PC-9 (cell line): ENCODE data around the gene ANKUB1. TPM values are rescaled to one million over a fixed set of nuclear protein-coding genes. Genes with fewer than 3 reads are reported as not detected.

Experiments used
- BruUV-seq: library from RNA; stranded (reverse); fragments of 400-500 nt; replicated peaks from 2 replicates; lab custom pipeline; 2021; lab: Mats Ljungman, UMichigan
- CTCF ChIA-PET: fragments of 300-600 bp; sonication (Branson Sonifier 250); formaldehyde crosslinking; loops from one replicate; lab custom pipeline; 2022; ENCODE audit warnings: antibody characterized with exemption; lab: Charles Lee
- POLR2A ChIA-PET: fragments of 300-600 bp; sonication (Branson Sonifier 250); formaldehyde crosslinking; loops from one replicate; lab custom pipeline; 2022; ENCODE audit warnings: antibody characterized with exemption; ENCODE audit not compliant: unreplicated experiment; lab: Charles Lee
- DNase-seq, 2 experiments: peaks; one replicate each; pipeline versions ENCODE4 v3.0.0 to v3.0.0-alpha.2; 2015 to 2022; ENCODE audit warnings: mixed read lengths in 1 of 2
- H2AFZ ChIP-seq: fragments of 200-600 bp; sonication (generic); 2 replicates; pipeline ENCODE4 v1.8.1; 2017; ENCODE audit warnings: antibody characterized with exemption
- H3F3A ChIP-seq: fragments of 200-600 bp; sonication (generic); 2 replicates; pipeline ENCODE4 v1.8.1; 2017; ENCODE audit warnings: antibody characterized with exemption, mild to moderate bottlenecking, low read depth; ENCODE audit not compliant: insufficient read depth
- H3K27ac ChIP-seq: fragments of 200-600 bp; sonication (generic); 2 replicates; pipeline ENCODE4 v1.6.1; 2016; ENCODE audit warnings: mixed run types
- H3K27me3 ChIP-seq: fragments of 200-600 bp; sonication (generic); 2 replicates; pipeline ENCODE4 v1.6.1; 2016; ENCODE audit warnings: low read depth, mixed run types; ENCODE audit not compliant: insufficient read depth
- H3K36me3 ChIP-seq: fragments of 200-600 bp; sonication (generic); 2 replicates; pipeline ENCODE4 v1.6.1; 2016; ENCODE audit warnings: low read depth, mixed run types
- H3K4me1 ChIP-seq: fragments of 200-600 bp; sonication (generic); replicated peaks from 2 replicates; pipeline ENCODE4 v1.6.1; 2016; ENCODE audit warnings: mixed run types; ENCODE audit not compliant: insufficient read depth
- H3K4me2 ChIP-seq: fragments of 200-600 bp; sonication (generic); 2 replicates; pipeline ENCODE4 v1.6.1; 2017; ENCODE audit warnings: mixed run types
- H3K4me3 ChIP-seq: fragments of 200-600 bp; sonication (generic); 2 replicates; pipeline ENCODE4 v1.6.1; 2016; ENCODE audit warnings: mixed run types
- H3K79me2 ChIP-seq: fragments of 200-600 bp; sonication (generic); 2 replicates; pipeline ENCODE4 v1.6.1; 2017; ENCODE audit warnings: low read depth, mixed run types
- H3K9me2 ChIP-seq: fragments of 200-600 bp; sonication (generic); 2 replicates; pipeline ENCODE4 v1.8.1; 2017; ENCODE audit warnings: mild to moderate bottlenecking; ENCODE audit not compliant: insufficient read depth
- H3K9me3 ChIP-seq: fragments of 200-600 bp; sonication (generic); 2 replicates; pipeline ENCODE4 v1.8.1; 2016; ENCODE audit warnings: low read depth; ENCODE audit not compliant: insufficient read depth
- H4K20me1 ChIP-seq: fragments of 200-600 bp; sonication (generic); 2 replicates; pipeline ENCODE4 v1.8.1; 2017; ENCODE audit not compliant: insufficient read depth
- EZH2 ChIP-seq: fragments of 200-600 bp; sonication (generic); IDR thresholded peaks from 2 replicates; pipeline ENCODE4 v1.8.0; 2017; ENCODE audit warnings: antibody characterized with exemption, low read depth
- intact Hi-C: fragments of 100-400 bp; cut with micrococcal nuclease; formaldehyde crosslinking; loops from one replicate; pipeline ENCODE4 v1.10.0; 2022; ENCODE audit not compliant: unreplicated experiment
- total RNA-seq: library from RNA; stranded (reverse); gene quantifications from 2 replicates; pipeline ENCODE4 v1.2.3, GENCODE V29; 2021
- TF ChIP-seq, protein P1 (sequence below): fragments of 200-600 bp; sonication (generic); conservative IDR thresholded peaks from 2 replicates; pipeline ENCODE4 v1.6.1; 2017; ENCODE audit warnings: mixed run types, antibody characterized with exemption, mild to moderate bottlenecking, moderate library complexity

ANKUB1 gene
- total RNA-seq, 1 experiment from 2014 or later: not detected

DNA sequence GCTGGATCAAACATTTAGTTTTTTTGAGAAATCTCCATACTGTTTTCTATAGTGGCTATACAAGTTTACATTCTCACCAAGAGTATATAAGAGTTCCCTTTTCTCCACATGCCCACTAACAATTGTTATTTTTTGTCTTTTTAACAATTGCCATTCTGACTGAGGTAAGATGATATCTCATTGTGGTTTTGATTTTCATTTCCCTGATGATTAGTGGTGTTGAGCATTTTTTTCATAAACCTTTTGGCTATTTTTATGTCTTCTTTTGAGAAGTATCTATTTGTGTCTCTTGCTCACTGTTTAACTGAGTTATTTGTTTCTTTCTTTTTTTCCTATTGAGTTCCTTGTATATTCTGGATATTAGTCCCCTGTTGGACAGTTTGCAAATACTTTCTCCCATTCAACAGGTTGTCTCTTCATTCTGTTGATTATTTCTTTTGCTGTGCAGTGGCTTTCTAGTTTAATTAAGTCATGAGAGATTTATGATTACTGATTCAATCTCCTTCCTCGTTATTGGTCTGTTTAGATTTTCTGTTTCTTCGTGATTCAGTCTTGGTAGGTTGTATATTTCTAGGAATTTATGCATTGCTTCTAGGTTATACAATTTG is 13.9 kb upstream of the ANKUB1 start:
- peaks cover 6% of the 10 kb centered on the region for H3K4me1 ChIP-seq
- no peak overlapping the region for H3K4me2 ChIP-seq
- H2AFZ ChIP-seq: no peak overlapping the region
- H3K9me2 ChIP-seq: no peaks in the 10 kb centered on the region
- intact Hi-C loops: no loop called here
- no TSS peak for BruUV-seq
- POLR2A ChIA-PET: no interaction called here
- H3K79me2 ChIP-seq: no peaks in the 10 kb centered on the region
- no peaks in the 10 kb centered on the region for H3F3A ChIP-seq
- CTCF ChIA-PET: no interaction called here
- no peaks in the 10 kb centered on the region for H4K20me1 ChIP-seq
- no peak overlapping the region for H3K27ac ChIP-seq
- H3K4me3 ChIP-seq: no peak overlapping the region
- no peaks in the 10 kb centered on the region for H3K27me3 ChIP-seq
- DNase-seq: no peak
- H3K9me3 ChIP-seq: no peaks in the 10 kb centered on the region
- H3K36me3 ChIP-seq: no peaks in the 10 kb centered on the region
- TF ChIP-seq, protein P1, sequence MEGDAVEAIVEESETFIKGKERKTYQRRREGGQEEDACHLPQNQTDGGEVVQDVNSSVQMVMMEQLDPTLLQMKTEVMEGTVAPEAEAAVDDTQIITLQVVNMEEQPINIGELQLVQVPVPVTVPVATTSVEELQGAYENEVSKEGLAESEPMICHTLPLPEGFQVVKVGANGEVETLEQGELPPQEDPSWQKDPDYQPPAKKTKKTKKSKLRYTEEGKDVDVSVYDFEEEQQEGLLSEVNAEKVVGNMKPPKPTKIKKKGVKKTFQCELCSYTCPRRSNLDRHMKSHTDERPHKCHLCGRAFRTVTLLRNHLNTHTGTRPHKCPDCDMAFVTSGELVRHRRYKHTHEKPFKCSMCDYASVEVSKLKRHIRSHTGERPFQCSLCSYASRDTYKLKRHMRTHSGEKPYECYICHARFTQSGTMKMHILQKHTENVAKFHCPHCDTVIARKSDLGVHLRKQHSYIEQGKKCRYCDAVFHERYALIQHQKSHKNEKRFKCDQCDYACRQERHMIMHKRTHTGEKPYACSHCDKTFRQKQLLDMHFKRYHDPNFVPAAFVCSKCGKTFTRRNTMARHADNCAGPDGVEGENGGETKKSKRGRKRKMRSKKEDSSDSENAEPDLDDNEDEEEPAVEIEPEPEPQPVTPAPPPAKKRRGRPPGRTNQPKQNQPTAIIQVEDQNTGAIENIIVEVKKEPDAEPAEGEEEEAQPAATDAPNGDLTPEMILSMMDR: no peak
- TF ChIP-seq EZH2: no peak

DNA sequence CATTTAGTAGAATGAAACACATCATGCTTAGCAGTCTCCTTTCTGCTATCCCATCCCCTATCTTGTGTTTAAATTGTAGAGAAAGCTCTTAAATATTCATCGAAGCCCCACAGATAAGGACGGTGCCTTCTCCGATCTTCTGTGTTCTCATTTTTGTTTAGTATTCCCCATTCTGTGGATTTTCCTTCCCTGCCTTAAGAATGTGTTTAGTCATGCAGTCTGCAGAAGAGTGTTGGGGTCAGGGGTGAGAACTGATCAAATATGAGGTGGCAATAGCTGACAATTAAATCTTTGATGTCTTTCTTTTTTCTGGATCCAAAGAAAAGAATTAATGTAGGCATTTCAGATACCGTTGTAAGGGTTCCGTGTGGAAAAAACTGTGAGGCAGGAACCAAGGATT is 9.3 kb upstream of the ANKUB1 start:
- no peak for DNase-seq
- POLR2A ChIA-PET: no interaction called here
- no TSS peak for BruUV-seq
- no peaks in the 10 kb centered on the region for H3K27me3 ChIP-seq
- no peaks in the 10 kb centered on the region for H3K9me3 ChIP-seq
- no peaks in the 10 kb centered on the region for H3K79me2 ChIP-seq
- no peaks in the 10 kb centered on the region for H3K9me2 ChIP-seq
- H3K27ac ChIP-seq: no peak overlapping the region
- H3F3A ChIP-seq: no peaks in the 10 kb centered on the region
- H2AFZ ChIP-seq: no peak overlapping the region; the same call in 1 of the 2 replicates
- no peaks in the 10 kb centered on the region for H3K36me3 ChIP-seq
- no peak overlapping the region for H3K4me2 ChIP-seq
- intact Hi-C loops: no loop called here
- CTCF ChIA-PET: interaction anchor here (0.6 to 1.2 kb wide), 2 partner anchors 36 to 612 kb away, joined by 3 to 4 read pairs; no protein-coding TSS in a partner anchor
- no peak overlapping the region for H3K4me3 ChIP-seq
- H4K20me1 ChIP-seq: no peaks in the 10 kb centered on the region
- H3K4me1 ChIP-seq: no peaks in the 10 kb centered on the region; the same call in 1 of the 2 replicates
- TF ChIP-seq, protein P1: no peak
- no peak for TF ChIP-seq EZH2

DNA sequence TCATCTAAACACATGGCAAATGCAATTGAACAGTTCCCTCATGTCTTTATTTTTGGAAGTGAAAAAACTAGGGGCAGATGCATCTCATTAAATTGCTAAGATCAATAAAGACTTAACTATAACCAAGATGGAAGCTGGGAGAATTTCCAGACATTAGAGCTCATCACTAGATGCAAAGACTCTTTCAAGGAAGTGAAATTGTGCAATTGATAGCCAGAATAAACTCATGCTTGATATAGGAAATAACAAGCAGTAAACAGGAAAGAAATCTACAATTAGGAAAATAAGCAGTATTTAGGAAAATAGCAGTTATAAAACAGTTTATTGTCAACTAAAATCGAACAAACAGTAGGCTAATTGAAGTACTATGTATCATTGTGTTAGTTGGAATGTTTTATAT is 8.8 kb upstream of the ANKUB1 start:
- Histone ChIP-seq H2AFZ (no peak overlapping the region), H3K79me2 (no peaks in the 10 kb centered on the region), H3K27ac (no peak overlapping the region), H3K27me3 (no peaks in the 10 kb centered on the region), H3K36me3 (no peaks in the 10 kb centered on the region), H3K4me2 (no peak overlapping the region), H3K4me1 (no peaks in the 10 kb centered on the region; the same call in 1 of the 2 replicates), H3F3A (no peaks in the 10 kb centered on the region), H3K9me2 (no peaks in the 10 kb centered on the region), H4K20me1 (no peaks in the 10 kb centered on the region), H3K4me3 (no peak overlapping the region), H3K9me3 (no peaks in the 10 kb centered on the region)
- ChIA-PET CTCF (interaction anchor here (1.2 kb wide), 1 partner anchor 35 kb away, joined by 4 read pairs; no protein-coding TSS in a partner anchor), POLR2A (no interaction called here)
- TF ChIP-seq, protein P1: no peak
- TF ChIP-seq EZH2: no peak
- intact Hi-C loops: no loop called here
- DNase-seq: no peak
- no TSS peak for BruUV-seq
